NT2/D1 (cell line): ENCODE data around the gene ARL4D.

Source experiments
- SUZ12 ChIP-seq: IDR thresholded peaks from 2 replicates; pipeline ENCODE4 v1.6.1; 2011; ENCODE audit not compliant: insufficient read length, insufficient read depth; ENCODE audit errors: extremely low read depth
- YY1 ChIP-seq: IDR thresholded peaks from 2 replicates; pipeline ENCODE4 v1.6.1; 2011; ENCODE audit not compliant: insufficient read length, insufficient read depth
- ZNF274 ChIP-seq: IDR thresholded peaks from 2 replicates; pipeline ENCODE4 v1.6.1; 2011; ENCODE audit warnings: mild to moderate bottlenecking, low read depth, low read length

DNA sequence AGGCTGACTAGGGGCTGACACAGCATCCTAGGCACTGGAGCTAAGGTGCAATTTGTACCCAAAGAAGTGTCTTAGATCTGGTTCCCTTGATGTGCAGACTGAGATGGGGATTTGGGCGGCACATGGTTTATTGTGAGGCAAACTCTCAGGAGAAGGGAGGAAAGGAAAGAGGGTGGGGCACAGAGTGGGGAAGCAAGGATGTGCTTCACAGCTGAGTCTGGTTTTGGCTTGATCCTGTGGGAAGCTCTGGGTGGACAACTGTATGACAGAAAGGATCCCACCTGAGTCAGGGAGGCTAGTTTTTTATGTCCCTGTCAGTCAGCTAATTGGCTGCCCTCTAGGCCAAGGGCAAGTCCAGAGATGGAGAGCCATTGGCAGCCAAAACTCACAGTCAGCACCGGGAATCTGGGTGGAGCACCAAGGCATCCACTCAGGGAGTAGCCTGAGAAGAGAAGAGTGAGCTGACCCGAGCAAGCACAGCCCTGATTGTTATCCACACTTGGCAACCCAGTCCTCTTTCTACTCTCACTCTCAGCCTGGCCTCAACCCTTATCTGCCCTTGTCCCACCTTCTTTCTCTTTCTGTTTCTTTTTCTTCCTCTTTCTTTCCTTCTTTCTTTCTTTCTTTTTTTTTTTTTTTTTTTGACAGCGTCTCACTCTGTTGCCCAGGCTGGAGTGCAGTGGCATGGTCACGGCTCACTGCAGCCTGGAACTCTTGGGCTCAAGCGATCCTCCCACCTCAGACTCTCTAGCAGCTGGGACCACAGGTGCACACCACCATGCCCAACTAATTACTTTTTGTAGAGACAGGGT is 12.0 kb downstream of the ARL4D start:
- TF ChIP-seq SUZ12 (no peak), YY1 (no peak), ZNF274 (no peak)
